DMS53 treated with DMSO at 0.1 percent for 48 hours (cell line): Measurements from ENCODE around the gene PDCD1.
"Not testable (repeated sequence)": the region's sequence is repeated elsewhere in the genome, so short reads cannot be mapped to it uniquely, and the experiment has no call there.

Experiments
- DNase-seq: peaks from one replicate; lab custom pipeline; 2025; ENCODE audit not compliant: unreplicated experiment; lab: John Stamatoyannopoulos, UW

The PDCD1 gene

DNA sequence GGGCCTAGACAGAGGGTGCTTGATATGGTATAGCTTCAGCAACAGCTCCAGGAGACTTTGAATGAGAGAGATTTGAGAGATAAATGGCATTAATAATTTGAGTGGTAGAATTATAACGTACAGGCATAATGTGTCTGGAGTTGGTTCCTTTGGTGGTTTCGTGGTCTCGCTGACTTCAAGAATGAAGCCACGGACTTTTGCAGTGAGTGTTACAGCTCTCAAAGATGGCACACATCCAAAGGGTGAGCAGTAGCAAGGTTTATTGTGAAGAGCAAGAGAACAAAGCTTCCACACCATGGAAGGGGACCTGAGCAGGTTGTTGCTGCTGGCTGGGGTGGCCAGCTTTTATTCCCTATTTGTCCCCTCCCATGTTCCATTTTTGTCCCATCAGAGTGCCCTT, 23.1 kb downstream of the PDCD1 start:
- DNase-seq = no peak

GRCh38 chr2:241834527-241835210, 24.0 kb downstream of the PDCD1 start:
- no peak for DNase-seq

GRCh38 chr2:241833756-241834526, 24.8 kb downstream of the PDCD1 start:
- not testable (repeated sequence) for DNase-seq

DNA sequence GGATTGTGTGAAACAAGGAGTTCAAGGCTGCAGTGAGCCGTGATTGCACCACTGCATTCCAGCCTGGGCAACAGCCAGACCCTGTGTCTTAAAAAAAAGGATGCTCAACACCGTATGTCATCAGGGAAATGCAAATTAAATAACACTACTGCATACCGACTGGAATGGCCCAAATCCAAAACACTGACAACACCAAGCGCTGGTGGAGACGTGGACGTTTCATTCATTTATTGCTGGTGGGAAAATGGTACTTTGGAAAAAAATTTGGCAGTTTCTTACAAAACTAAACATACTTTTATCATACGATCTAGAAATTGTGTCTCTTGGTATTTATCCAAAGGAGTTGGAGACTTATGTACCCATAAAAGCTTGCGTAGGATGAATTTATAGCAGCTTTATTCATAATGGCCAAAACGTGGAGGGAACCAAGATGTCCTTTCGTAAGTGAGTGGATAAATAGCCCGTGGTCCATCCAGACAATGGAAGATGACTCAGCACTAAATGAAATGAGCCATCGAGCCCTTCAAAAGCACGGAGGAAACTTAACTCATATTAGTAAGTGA, 25.5 kb downstream of the PDCD1 start:
- no peak for DNase-seq

- no peak for DNase-seq
Measured at GRCh38 chr2:241827394-241827793, 31.3 kb downstream of the PDCD1 start.

DNA sequence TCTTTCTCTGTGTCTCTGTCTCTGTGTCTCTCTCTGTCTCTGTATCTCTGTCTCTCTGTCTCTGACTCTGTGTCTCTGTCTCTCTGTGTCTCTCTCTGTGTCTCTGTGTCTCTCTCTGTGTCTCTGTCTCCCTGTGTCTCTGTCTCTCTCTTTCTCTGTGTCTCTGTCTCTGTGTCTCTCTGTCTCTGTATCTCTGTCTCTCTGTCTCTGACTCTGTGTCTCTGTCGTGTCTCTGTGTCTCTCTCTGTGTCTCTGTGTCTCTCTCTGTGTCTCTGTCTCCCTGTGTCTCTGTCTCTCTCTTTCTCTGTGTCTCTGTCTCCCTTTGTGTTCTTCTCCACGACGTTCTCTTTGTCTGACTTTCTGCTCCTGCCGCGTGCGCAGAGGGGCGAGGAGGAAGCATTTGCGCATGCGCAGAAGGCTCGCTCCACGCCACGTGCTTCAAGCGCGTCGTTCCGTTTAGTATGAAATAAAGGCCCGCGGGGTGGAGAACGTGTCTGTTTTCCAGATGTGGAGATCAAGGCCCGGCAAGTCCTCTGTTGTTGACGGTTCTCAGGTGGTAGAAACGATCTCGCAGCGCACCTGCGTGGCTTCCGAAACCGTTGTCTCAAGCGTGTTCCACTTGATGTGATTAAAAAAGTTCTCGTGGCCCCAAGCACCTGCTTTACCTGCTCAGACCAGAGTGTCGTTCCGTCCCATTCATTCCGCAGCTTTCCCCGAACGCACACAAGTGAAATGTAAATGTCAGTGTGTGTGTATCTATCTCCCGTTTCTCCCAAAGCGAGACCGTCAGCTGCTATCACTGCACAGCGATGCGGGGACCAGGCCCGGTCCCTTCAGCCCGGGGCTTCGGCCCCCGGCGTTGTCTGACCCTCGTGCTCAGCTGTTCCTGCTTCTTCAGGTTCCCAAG, 34.9 kb downstream of the PDCD1 start:
- not testable (repeated sequence) for DNase-seq

GRCh38 chr2:241822264-241822623, 36.5 kb downstream of the PDCD1 start:
- DNase-seq = no peak

GRCh38 chr2:241821460-241822263, 37.0 kb downstream of the PDCD1 start:
- no peak for DNase-seq

GRCh38 chr2:241820625-241821384, 37.9 kb downstream of the PDCD1 start:
- DNase-seq = no peak

GRCh38 chr2:241819947-241820624, 38.6 kb downstream of the PDCD1 start:
- DNase-seq = not testable (repeated sequence)

GRCh38 chr2:241818943-241819270, 39.8 kb downstream of the PDCD1 start:
- no peak for DNase-seq

GRCh38 chr2:241818229-241818942, 40.3 kb downstream of the PDCD1 start:
- DNase-seq = no peak

- DNase-seq = not testable (repeated sequence)
Measured at GRCh38 chr2:241817821-241818215, 40.9 kb downstream of the PDCD1 start.

- DNase-seq = no peak
Measured at GRCh38 chr2:241817126-241817820, 41.4 kb downstream of the PDCD1 start.

GRCh38 chr2:241816431-241817121, 42.1 kb downstream of the PDCD1 start:
- DNase-seq = no peak

DNA sequence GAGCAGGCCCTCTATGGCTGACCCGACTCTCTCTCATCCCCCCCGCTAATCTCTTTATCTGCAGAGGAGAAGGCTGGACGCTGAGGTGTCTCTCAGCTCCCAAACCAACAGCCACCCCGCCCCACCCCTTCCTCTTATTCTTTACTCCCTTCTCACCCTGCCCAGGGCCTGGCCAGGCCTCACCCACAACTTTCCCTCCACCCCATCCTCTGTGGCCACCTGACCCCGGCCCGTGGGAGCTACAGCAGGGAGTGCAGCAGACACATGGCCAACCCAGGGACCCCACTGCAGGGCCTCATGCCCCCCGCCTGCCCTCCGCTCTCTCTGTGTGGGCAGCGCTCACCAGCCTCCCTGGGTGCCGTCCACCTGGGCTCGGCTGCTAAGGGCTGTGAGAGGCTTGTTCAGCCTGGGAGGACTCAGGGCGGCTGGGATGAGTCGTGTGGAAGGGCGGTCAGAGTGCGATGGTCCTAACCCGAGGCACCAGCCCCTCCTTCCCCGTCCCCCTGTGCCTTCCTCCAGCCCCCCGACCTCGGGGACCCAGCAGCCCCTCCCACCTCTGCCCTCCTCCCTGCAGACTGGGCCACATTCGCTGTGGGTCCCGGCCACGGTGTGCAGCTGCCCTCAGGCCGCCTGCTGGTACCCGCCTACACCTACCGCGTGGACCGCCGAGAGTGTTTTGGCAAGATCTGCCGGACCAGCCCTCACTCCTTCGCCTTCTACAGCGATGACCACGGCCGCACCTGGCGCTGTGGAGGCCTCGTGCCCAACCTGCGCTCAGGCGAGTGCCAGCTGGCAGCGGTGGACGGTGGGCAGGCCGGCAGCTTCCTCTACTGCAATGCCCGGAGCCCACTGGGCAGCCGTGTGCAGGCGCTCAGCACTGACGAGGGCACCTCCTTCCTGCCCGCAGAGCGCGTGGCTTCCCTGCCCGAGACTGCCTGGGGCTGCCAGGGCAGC, 42.9 kb downstream of the PDCD1 start:
- no peak for DNase-seq
